ENCODE data around the gene NKAIN4.

NKAIN4 gene

DNA sequence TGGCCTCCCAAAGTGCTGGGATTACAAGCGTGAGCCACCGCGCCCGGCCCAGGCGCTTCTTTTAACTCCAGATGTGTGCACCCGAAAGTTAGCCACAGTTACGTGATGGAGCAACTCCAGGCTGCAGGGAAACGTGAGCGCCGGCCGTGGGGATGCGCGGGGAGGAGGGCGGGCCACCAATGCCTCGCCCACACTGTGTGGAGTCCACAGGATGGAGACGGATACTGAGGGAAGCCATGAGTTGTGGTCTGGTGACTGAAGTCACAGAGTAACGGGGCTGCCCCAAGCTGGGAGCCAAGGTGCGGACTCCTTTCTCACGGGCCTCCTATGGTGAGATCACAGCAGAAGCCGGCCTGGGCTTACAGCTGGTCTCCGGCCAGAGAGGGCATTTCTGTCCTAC is 61.5 kb downstream of the NKAIN4 start:
- DNase-seq (ENCODE audit: low spot score): no peak

DNA sequence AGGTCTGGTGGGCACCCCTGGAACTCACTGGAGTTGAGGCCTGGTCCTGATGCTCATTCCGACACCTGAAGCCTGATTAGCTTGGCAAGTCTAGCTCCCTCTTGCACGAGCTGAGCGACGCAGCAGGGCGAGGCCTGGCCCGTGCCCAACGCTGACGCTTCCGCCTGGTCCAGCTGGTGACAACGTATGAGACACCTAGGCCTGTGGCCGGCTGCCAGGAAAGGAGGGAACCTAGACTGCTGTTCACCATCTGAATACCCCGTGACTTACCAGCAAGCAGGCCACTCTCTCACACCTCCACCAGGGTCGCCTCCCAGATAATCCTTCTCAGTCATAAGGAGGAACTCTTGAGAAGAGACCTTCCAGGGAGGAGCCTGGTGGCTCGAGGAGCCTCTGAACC is 62.9 kb downstream of the NKAIN4 start:
- no peak for DNase-seq (ENCODE audit: low spot score)

GRCh38 chr20:63190828-63191227 is 63.4 kb downstream of the NKAIN4 start:
- no peak for DNase-seq (ENCODE audit: low spot score)
